CD4-positive, alpha-beta T cell (primary cell): ENCODE measurements around the gene AANAT. TPM values are rescaled to one million over a fixed set of nuclear protein-coding genes. Genes with fewer than 3 reads are reported as not detected.

ENCODE experiments used
- ATAC-seq: fragments of 200-7000 bp; cut with Tn5 transposase; one replicate; pipeline ENCODE4 v1.10.0; 2022; ENCODE audit warnings: mild to moderate bottlenecking; ENCODE audit not compliant: poor library complexity
- CTCF ChIA-PET: fragments of 350-600 bp; sonication (Branson Sonifier 250); formaldehyde crosslinking; loops from one replicate; lab custom pipeline; 2021; ENCODE audit warnings: antibody characterized with exemption, inconsistent platforms; lab: Charles Lee
- POLR2A ChIA-PET: fragments of 350-600 bp; sonication (Branson Sonifier 250); formaldehyde crosslinking; loops from one replicate; lab custom pipeline; 2021; ENCODE audit warnings: antibody characterized with exemption, inconsistent platforms; lab: Charles Lee
- DNase-seq, 14 experiments: peaks; one replicate each; pipeline ENCODE4 v3.0.0-alpha.2; 2013 to 2020; ENCODE audit warnings: mixed read lengths in 2 of 14
- H3K27ac ChIP-seq, 2 donors: one replicate each; pipeline versions ENCODE4 v1.5.1 to v1.7.0; 2013; ENCODE audit warnings: low read length in 2 of 2, low read depth in 1 of 2, mild to moderate bottlenecking in 1 of 2
- H3K27me3 ChIP-seq, 2 experiments: 1 replicate in 1 of 2; 2 replicates in 1 of 2; pipeline versions ENCODE4 v1.6.1 to v1.7.0; 2013; ENCODE audit warnings: low read length in 2 of 2, control low read depth in 1 of 2, mild to moderate bottlenecking in 1 of 2, moderate library complexity in 1 of 2; ENCODE audit not compliant: insufficient read depth in 2 of 2, control insufficient read depth in 1 of 2
- H3K36me3 ChIP-seq: one replicate; pipeline ENCODE4 v1.6.1; 2013; ENCODE audit warnings: low read length, control low read depth; ENCODE audit not compliant: insufficient read depth
- H3K4me1 ChIP-seq: one replicate; pipeline ENCODE4 v1.6.1; 2013; ENCODE audit warnings: low read length, control low read depth; ENCODE audit not compliant: insufficient read depth
- H3K4me3 ChIP-seq: one replicate; pipeline ENCODE4 v1.5.1; 2013; ENCODE audit warnings: mild to moderate bottlenecking, low read length, moderate library complexity
- H3K9me3 ChIP-seq, 2 experiments: 1 replicate in 1 of 2; 2 replicates in 1 of 2; pipeline versions ENCODE4 v1.6.1 to v1.7.0; 2013; ENCODE audit warnings: low read length in 2 of 2, mild to moderate bottlenecking in 2 of 2, control low read depth in 1 of 2, moderate library complexity in 1 of 2; ENCODE audit not compliant: control insufficient read depth in 1 of 2, insufficient read depth in 1 of 2
- H3K27ac Mint-ChIP-seq: one replicate; pipeline ENCODE4 v1.8.0; 2020; ENCODE audit warnings: mixed read lengths
- H3K27me3 Mint-ChIP-seq: one replicate; pipeline ENCODE4 v1.8.0; 2021; ENCODE audit warnings: mixed read lengths
- H3K36me3 Mint-ChIP-seq: one replicate; pipeline ENCODE4 v1.8.0; 2021; ENCODE audit warnings: low read depth, mixed read lengths
- H3K4me1 Mint-ChIP-seq: one replicate; pipeline ENCODE4 v1.8.0; 2021; ENCODE audit warnings: low read depth, mixed read lengths
- H3K4me3 Mint-ChIP-seq: one replicate; pipeline ENCODE4 v1.8.0; 2020; ENCODE audit warnings: mild to moderate bottlenecking, mixed read lengths
- H3K9me3 Mint-ChIP-seq: one replicate; pipeline ENCODE4 v1.8.0; 2020; ENCODE audit warnings: mixed read lengths
- intact Hi-C, 2 experiments: fragments of 100-400 bp; cut with DNase I in 1 of 2; cut with micrococcal nuclease in 1 of 2; formaldehyde crosslinking; loops; one replicate each; pipeline versions ENCODE4 v1.15.1 to v1.9.0; 2023 to 2025; cut with DNase I, micrococcal nuclease
- total RNA-seq, 174 experiments: library from RNA in 2 of 174; stranded (reverse) in 2 of 174; gene quantifications; one replicate each; pipeline ENCODE4 v1.2.3 and lab custom pipeline; 2021 to 2026
- TF ChIP-seq, protein P1 (sequence below): fragments of 200-600 bp; IDR thresholded peaks from one replicate; pipeline ENCODE4 v1.8.0; 2022; ENCODE audit warnings: antibody characterized with exemption, mild to moderate bottlenecking

AANAT gene
- total RNA-seq, 2 experiments from 2014 or later = 0.14 TPM; not detected in 1

DNA sequence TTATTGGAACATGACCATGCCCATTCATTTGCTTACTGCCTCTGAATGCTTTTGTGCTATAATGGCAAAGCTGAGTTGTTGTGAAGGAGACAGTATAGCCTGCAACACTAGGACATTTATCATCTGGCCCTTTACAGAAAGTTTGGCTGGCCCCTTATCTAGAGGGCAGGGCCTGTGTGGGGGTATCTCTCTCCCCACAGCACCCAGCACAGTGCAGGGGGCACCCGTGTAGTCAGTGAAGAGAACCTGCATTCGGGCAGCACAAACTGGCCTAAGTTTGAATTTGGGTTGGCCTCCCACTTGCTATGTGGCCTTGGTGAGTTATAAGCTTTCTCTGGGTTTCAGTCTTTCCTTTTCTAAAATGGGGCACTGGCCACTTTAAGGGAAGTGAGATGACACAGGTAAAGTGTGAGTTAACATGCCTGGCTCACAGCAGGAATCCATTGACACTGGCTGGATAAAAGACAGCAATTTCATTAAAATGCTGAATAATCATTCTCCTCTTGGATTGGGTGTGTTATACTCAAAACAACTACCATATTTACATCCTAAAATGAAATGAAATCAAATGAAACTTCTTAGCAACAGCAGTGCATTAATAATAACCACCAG lies 26.5 kb upstream of the AANAT start:
- intact Hi-C loops = no loop called here
- ATAC-seq (no peak), DNase-seq (no peak)
- Mint-ChIP-seq H3K36me3 (no peaks in the 10 kb centered on the region), H3K27me3 (no peaks in the 10 kb centered on the region), H3K27ac (no peak overlapping the region), H3K4me3 (no peak overlapping the region), H3K9me3 (no peaks in the 10 kb centered on the region), H3K4me1 (peaks cover 60% of the 10 kb centered on the region)
- no peaks in the 10 kb centered on the region for H3K27me3 ChIP-seq
- H3K4me1 ChIP-seq = peaks cover 16% of the 10 kb centered on the region
- H3K9me3 ChIP-seq = no peaks in the 10 kb centered on the region
- H3K36me3 ChIP-seq = no peaks in the 10 kb centered on the region
- H3K27ac ChIP-seq = no peak overlapping the region
- CTCF ChIA-PET = no interaction called here
- POLR2A ChIA-PET = no interaction called here
- no peak overlapping the region for H3K4me3 ChIP-seq
- TF ChIP-seq, protein P1, sequence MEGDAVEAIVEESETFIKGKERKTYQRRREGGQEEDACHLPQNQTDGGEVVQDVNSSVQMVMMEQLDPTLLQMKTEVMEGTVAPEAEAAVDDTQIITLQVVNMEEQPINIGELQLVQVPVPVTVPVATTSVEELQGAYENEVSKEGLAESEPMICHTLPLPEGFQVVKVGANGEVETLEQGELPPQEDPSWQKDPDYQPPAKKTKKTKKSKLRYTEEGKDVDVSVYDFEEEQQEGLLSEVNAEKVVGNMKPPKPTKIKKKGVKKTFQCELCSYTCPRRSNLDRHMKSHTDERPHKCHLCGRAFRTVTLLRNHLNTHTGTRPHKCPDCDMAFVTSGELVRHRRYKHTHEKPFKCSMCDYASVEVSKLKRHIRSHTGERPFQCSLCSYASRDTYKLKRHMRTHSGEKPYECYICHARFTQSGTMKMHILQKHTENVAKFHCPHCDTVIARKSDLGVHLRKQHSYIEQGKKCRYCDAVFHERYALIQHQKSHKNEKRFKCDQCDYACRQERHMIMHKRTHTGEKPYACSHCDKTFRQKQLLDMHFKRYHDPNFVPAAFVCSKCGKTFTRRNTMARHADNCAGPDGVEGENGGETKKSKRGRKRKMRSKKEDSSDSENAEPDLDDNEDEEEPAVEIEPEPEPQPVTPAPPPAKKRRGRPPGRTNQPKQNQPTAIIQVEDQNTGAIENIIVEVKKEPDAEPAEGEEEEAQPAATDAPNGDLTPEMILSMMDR = no peak

DNA sequence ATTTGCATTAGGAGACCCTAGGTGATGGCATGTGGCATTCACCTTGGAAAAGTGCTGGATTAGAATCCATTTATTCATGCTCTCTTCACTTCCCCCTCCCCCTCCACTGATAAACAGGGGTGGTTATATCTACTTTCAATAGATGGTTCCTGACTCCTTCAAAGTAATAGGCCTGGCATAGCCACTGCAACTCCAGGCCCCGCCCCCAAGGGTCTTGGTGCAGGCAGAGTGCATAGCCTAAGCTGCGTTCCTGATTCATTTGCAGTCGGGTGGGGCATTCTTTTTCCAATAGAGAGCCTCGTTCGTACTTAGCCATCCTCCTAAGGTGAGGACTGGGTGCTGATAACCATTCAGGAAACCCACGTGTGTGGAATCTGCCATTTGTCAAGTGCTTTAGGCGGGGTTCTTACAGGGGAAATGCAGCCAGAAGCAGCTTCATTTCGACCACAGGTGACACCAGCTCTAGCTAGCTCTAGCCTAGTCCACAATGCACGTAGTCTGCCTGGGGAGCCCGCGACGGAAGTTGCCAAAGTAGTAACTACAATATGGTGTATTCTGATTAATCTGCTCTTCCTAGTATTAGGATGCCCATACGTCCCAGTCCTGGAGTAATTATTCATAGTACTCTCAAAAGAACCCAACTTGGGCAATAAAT lies 25.6 kb upstream of the AANAT start:
- TF ChIP-seq, protein P1 = no peak
- peaks cover 16% of the 10 kb centered on the region for H3K4me1 ChIP-seq
- H3K27ac ChIP-seq = no peak overlapping the region
- no peak overlapping the region for H3K4me3 ChIP-seq
- CTCF ChIA-PET = no interaction called here
- peaks cover 64% of the 10 kb centered on the region for H3K4me1 Mint-ChIP-seq
- H3K27me3 ChIP-seq = no peaks in the 10 kb centered on the region
- intact Hi-C loops = no loop called here
- H3K9me3 Mint-ChIP-seq = no peaks in the 10 kb centered on the region
- no peaks in the 10 kb centered on the region for H3K9me3 ChIP-seq
- no peaks in the 10 kb centered on the region for H3K36me3 Mint-ChIP-seq
- no peak for DNase-seq
- POLR2A ChIA-PET = no interaction called here
- H3K4me3 Mint-ChIP-seq = no peak overlapping the region
- no peaks in the 10 kb centered on the region for H3K27me3 Mint-ChIP-seq
- H3K27ac Mint-ChIP-seq = no peak overlapping the region
- H3K36me3 ChIP-seq = no peaks in the 10 kb centered on the region
- no peak for ATAC-seq

DNA sequence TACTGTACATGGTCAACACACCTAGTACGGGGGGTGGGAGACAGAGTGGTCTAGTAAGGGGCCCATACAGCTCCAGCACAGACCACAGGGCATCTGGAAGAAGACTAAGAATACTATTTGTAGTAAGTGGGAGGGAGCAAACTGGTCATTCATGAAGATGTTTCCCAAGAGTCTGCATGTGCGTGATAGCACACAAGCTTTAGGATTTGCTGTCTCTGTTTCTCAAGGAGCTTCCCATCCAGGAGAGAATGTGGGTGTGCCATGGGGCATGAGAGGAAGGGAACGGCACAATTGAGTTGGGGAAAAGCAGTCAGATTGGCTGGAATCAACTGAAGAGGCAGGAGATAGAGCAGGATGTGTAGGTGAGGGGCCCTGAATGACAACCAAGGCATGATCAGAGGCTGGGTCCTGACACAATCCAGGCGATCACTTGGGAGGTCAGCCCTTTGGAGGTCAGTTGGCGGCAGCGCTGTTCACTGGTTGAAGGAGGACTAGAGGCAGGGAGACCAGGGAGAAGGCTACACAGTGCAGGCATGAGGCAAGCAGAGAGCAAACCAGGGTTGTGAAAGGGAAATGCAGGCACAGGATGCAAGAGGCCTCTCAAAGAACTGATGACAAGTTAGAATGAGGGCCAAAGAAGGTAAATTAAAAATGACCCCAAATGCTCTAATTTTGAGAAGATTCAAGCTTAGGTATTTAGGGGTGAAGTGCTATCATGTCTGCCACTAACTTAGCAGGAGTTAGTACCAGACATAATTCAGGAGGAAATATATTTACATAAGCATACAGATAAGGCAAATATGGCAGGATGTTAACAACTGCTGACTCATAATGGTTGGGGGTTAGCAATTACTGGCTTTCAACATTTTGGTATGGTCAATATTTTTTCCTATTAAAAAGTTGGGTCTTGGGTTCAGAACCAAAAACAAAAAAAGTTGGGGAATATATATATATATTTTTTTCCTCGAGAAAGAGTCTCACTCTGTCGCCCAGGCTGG lies 24.8 kb upstream of the AANAT start:
- TF ChIP-seq, protein P1 = no peak
- ChIA-PET POLR2A (no interaction called here), CTCF (no interaction called here)
- Histone ChIP-seq H3K36me3 (no peaks in the 10 kb centered on the region), H3K27ac (no peak overlapping the region), H3K4me1 (peaks cover 16% of the 10 kb centered on the region), H3K9me3 (no peaks in the 10 kb centered on the region), H3K4me3 (no peak overlapping the region), H3K27me3 (no peaks in the 10 kb centered on the region)
- DNase-seq (no peak), ATAC-seq (no peak)
- Mint-ChIP-seq H3K4me1 (peaks cover 72% of the 10 kb centered on the region), H3K4me3 (no peak overlapping the region), H3K27ac (no peak overlapping the region), H3K36me3 (no peaks in the 10 kb centered on the region), H3K27me3 (no peaks in the 10 kb centered on the region), H3K9me3 (no peaks in the 10 kb centered on the region)
- intact Hi-C loops = no loop called here
